Mesothelial cell of epicardium (in vitro differentiated cells): Measurements from ENCODE around the gene RYR2. TPM values are rescaled to one million over a fixed set of nuclear protein-coding genes. Genes with fewer than 3 reads are reported as not detected.

Source experiments
- DNase-seq, 2 experiments: peaks; one replicate each; pipeline ENCODE4 v3.0.0; 2021; ENCODE audit warnings: low spot score in 2 of 2; ENCODE audit not compliant: unreplicated experiment in 2 of 2
- H3K27ac Mint-ChIP-seq: 2 replicates; pipeline ENCODE4 v1.8.0; 2021; ENCODE audit warnings: mixed read lengths
- H3K27me3 Mint-ChIP-seq: 2 replicates; pipeline ENCODE4 v1.8.0; 2021; ENCODE audit warnings: low read depth, mixed read lengths
- H3K36me3 Mint-ChIP-seq: 2 replicates; pipeline ENCODE4 v1.8.0; 2021; ENCODE audit warnings: mixed read lengths
- H3K4me1 Mint-ChIP-seq: 2 replicates; pipeline ENCODE4 v1.8.0; 2021; ENCODE audit warnings: mixed read lengths
- H3K4me3 Mint-ChIP-seq: 2 replicates; pipeline ENCODE4 v1.8.0; 2021; ENCODE audit warnings: mild to moderate bottlenecking, moderate library complexity, mixed read lengths
- H3K9me3 Mint-ChIP-seq: 2 replicates; pipeline ENCODE4 v1.8.0; 2021; ENCODE audit warnings: mixed read lengths
- total RNA-seq: library from RNA; stranded (reverse); gene quantifications from 3 replicates; pipeline ENCODE4 v1.2.1, GENCODE V29; 2021
- TF ChIP-seq, protein P1 (sequence below): fragments of 200-600 bp; sonication (generic); IDR thresholded peaks from one replicate; pipeline ENCODE4 v1.5.0; 2021; ENCODE audit warnings: antibody characterized with exemption; ENCODE audit not compliant: unreplicated experiment

Gene RYR2
- total RNA-seq, 1 donor from 2014 or later: 6.1 TPM

DNA sequence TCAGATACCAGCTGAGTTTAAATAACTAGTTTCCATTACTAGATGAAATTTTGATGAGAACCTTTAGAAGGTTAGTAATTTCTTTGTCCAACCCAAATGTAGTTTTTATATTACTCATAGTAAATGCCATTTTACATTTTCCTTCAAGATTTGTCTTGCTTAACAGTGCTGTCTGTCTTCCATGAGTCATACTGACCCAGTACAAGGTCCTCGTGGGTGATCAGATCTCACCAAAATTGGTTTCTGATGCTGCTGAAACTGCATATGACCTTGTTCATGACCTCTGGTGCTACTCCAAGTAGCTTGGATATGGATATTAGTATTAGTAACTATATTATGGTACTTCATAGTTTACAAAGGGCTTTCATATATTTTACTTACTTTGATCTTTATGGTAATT lies 207.1 kb downstream of the RYR2 start:
- no peak overlapping the region for H3K4me3 Mint-ChIP-seq
- peaks cover 8% of the 10 kb centered on the region for H3K4me1 Mint-ChIP-seq
- H3K9me3 Mint-ChIP-seq: no peaks in the 10 kb centered on the region
- TF ChIP-seq, protein P1, sequence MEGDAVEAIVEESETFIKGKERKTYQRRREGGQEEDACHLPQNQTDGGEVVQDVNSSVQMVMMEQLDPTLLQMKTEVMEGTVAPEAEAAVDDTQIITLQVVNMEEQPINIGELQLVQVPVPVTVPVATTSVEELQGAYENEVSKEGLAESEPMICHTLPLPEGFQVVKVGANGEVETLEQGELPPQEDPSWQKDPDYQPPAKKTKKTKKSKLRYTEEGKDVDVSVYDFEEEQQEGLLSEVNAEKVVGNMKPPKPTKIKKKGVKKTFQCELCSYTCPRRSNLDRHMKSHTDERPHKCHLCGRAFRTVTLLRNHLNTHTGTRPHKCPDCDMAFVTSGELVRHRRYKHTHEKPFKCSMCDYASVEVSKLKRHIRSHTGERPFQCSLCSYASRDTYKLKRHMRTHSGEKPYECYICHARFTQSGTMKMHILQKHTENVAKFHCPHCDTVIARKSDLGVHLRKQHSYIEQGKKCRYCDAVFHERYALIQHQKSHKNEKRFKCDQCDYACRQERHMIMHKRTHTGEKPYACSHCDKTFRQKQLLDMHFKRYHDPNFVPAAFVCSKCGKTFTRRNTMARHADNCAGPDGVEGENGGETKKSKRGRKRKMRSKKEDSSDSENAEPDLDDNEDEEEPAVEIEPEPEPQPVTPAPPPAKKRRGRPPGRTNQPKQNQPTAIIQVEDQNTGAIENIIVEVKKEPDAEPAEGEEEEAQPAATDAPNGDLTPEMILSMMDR: no peak
- H3K36me3 Mint-ChIP-seq: no peaks in the 10 kb centered on the region
- no peak for DNase-seq
- no peaks in the 10 kb centered on the region for H3K27me3 Mint-ChIP-seq
- H3K27ac Mint-ChIP-seq: no peak overlapping the region

DNA sequence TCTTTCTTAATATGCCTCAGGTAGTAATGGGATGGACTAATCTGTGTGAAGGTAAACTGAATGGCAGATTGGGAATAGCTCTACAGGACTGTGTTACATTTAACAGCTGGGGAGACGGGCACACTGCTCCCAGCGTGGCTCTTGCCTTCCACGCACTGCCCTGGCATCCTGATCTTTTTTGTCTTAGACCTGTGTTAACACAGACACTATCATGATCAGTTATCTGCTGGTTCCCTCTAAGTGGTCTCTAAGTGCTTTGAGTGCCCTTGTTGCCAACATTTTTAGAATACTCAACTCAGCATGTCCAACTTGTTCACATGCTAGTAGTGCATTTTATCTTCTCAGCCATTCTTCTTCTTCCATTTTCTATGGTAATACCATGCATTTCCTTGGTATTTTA lies 208.1 kb downstream of the RYR2 start:
- Mint-ChIP-seq H3K27me3 (no peaks in the 10 kb centered on the region), H3K36me3 (no peaks in the 10 kb centered on the region), H3K4me1 (peaks cover 6% of the 10 kb centered on the region), H3K4me3 (no peak overlapping the region), H3K9me3 (no peaks in the 10 kb centered on the region), H3K27ac (no peak overlapping the region)
- TF ChIP-seq, protein P1: no peak
- no peak for DNase-seq

DNA sequence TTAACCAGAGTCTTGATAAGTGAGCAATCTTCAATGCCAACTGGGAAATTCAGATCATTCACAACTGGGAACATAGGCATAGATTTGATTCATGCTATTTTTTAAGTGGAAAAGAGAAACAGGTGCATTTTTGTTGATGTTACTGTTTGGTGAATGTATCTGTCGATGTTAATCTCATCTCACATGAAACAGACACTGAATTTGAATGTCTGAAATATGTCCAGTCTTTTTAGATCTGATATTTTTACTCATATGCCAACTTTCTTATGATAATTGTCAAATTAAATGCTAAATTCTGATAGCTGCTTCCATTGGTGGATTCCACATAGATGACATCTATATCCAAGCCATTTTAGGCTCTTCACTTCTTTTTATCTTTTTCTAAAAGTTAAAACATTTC lies 213.1 kb downstream of the RYR2 start:
- Mint-ChIP-seq H3K4me1 (peaks cover 15% of the 10 kb centered on the region), H3K27ac (no peak overlapping the region), H3K27me3 (no peaks in the 10 kb centered on the region), H3K9me3 (peaks cover 9% of the 10 kb centered on the region), H3K36me3 (no peaks in the 10 kb centered on the region), H3K4me3 (no peak overlapping the region)
- TF ChIP-seq, protein P1: no peak
- no peak for DNase-seq

DNA sequence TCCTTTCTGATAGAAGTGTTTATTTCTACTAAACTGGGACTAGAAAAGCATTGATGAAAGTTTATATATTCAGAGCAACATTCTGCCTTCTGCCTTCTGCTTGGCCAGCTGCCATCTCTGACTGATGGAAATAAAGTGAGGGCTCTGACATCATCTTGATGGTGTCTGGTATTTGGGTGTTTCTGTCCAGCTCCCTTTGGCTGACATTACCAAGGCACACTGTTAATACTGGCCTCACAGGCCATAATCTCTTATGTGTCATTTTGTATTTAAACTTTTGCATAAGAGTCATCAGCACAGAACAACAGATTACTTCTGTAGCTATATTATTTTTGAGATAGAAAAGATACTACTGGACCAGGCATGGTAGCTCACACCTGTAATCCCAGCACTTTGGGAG lies 216.9 kb downstream of the RYR2 start:
- Mint-ChIP-seq H3K27me3 (no peaks in the 10 kb centered on the region), H3K4me1 (peaks cover 19% of the 10 kb centered on the region)

DNA sequence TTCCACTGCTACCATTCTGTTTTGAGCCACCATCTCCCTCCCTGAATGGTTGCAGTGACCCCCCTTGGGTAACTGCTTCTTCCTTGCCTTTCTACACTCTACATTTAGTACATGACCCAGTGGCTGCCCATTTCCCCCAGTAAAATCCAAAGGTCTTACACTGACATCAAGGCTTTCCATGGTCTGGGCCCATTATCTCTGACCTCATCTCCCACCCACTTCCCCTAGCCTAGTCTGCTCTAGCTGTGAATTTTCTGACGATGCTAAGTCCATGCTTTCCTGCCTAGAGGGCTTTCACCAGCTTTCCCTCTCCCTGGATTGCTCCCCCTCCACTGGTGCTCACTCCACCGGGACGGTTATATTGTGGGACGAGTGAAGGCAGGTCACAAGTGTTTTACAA lies 219.2 kb downstream of the RYR2 start:
- Mint-ChIP-seq H3K27ac (no peak overlapping the region), H3K36me3 (no peaks in the 10 kb centered on the region), H3K4me1 (peaks cover 16% of the 10 kb centered on the region), H3K4me3 (no peak overlapping the region), H3K27me3 (no peaks in the 10 kb centered on the region), H3K9me3 (peaks cover 9% of the 10 kb centered on the region)
- TF ChIP-seq, protein P1: no peak
- DNase-seq: no peak

More for the DNA sequence above, 216.9 kb downstream of the RYR2 start:
- H3K36me3 Mint-ChIP-seq: no peaks in the 10 kb centered on the region
- H3K4me3 Mint-ChIP-seq: no peak overlapping the region
- TF ChIP-seq, protein P1: no peak
- peaks cover 12% of the 10 kb centered on the region for H3K9me3 Mint-ChIP-seq
- peak overlapping the region; percentile 59 for H3K27ac Mint-ChIP-seq
- DNase-seq: peak in 1 of 2 experiments; percentile 41

DNA sequence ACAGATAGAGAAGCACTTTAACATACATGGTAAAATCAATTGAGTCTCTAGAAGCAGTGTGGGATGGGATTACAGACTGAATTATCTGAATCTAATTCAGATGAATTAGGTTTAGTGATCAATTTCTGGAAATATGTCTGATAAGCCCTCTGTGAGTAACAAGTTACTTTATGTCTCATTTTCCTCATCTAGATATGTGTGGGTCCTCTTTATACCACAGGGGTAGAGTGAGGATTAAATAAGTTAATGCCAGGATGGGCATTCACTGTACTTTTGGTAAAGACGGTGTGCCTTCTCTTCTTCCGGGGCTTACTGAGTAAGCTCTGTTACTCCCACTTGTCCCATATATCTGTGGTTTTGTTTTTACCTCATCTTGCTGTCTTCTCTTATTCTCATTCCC lies 225.8 kb downstream of the RYR2 start:
- TF ChIP-seq, protein P1: no peak
- Mint-ChIP-seq H3K36me3 (no peaks in the 10 kb centered on the region), H3K9me3 (no peaks in the 10 kb centered on the region), H3K4me1 (peaks cover 2% of the 10 kb centered on the region), H3K27me3 (no peaks in the 10 kb centered on the region), H3K4me3 (no peak overlapping the region), H3K27ac (no peak overlapping the region)
- DNase-seq: no peak
